Measurements from ENCODE around the gene AP2A1. TPM values are rescaled to one million over a fixed set of nuclear protein-coding genes. Genes with fewer than 3 reads are reported as not detected.

AP2A1 gene
- total and polyA plus RNA-seq, 9 of the 15 experiments (the other 6 are each of a cell fraction or from before 2014, with no cell fraction given), result 0.55 to 150 (median 31.9) TPM

GRCh38 chr19:49718991-49719390 is 47.8 kb upstream of the AP2A1 start:
- intact Hi-C loops (cut with micrococcal nuclease) (loop anchor here (10.0 kb wide), 1 partner anchor 156 kb away; the partner anchor contains the start of genes AKT1S1 and TBC1D17), in situ Hi-C loops (cut with MboI) (no loop called here)
- DNase-seq (ENCODE audit: extremely low read depth in 1 of 4, low spot score in 3 of 4) (no peak), ATAC-seq (no peak), FAIRE-seq (no peak)
- no peak overlapping the region for H3K4me2 ChIP-seq (ENCODE audit: insufficient read depth, low read length)
- WGBS (ENCODE audit: insufficient coverage, low coverage, missing lambda C conversion rate), result 81% methylated on average over 6 of the region's 6 CpGs
- TF ChIP-seq RFX1 (IDR thresholded peaks at IDR 0.05) (no peak), ZNF347 (CRISPR knock-in tag; IDR thresholded peaks at IDR 0.05; ENCODE audit: low read depth) (no peak), HDAC2 (IDR thresholded peaks at IDR 0.05) (no peak), KDM2B (CRISPR knock-in tag; IDR thresholded peaks at IDR 0.05) (no peak), ZNF696 (CRISPR knock-in tag; conservative IDR thresholded peaks at IDR 0.05) (no peak), ZNF280B (CRISPR knock-in tag; IDR thresholded peaks at IDR 0.05) (no peak), SRSF1 (IDR thresholded peaks at IDR 0.05; ENCODE audit: low read depth, low read length) (no peak), ZNF695 (CRISPR knock-in tag; IDR thresholded peaks at IDR 0.05) (no peak), RHOXF2B (CRISPR knock-in tag; conservative IDR thresholded peaks at IDR 0.05) (no peak)
- TF ChIP-seq, protein P1, sequence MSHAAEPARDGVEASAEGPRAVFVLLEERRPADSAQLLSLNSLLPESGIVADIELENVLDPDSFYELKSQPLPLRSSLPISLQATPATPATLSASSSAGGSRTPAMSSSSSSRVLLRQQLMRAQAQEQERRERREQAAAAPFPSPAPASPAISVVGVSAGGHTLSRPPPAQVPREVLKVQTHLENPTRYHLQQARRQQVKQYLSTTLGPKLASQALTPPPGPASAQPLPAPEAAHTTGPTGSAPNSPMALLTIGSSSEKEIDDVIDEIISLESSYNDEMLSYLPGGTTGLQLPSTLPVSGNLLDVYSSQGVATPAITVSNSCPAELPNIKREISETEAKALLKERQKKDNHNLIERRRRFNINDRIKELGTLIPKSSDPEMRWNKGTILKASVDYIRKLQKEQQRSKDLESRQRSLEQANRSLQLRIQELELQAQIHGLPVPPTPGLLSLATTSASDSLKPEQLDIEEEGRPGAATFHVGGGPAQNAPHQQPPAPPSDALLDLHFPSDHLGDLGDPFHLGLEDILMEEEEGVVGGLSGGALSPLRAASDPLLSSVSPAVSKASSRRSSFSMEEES (CRISPR knock-in tag; IDR thresholded peaks at IDR 0.05), result no peak
- CTCF ChIA-PET (ENCODE audit: low intra/inter-chr PET ratio), result no interaction called here
- no peaks in the 10 kb centered on the region for H3K9me1 ChIP-seq (ENCODE audit: control insufficient read depth, insufficient read depth, low read length)
- H3K36me3 ChIP-seq (ENCODE audit: control insufficient read depth, insufficient read depth, low read length), result peaks cover 2% of the 10 kb centered on the region; the same call in 1 of the 3 replicates
- H3K9ac ChIP-seq (ENCODE audit: insufficient read depth in 1 of 2, low read depth in 2 of 2, low read length in 2 of 2), result no peak overlapping the region
- H2AFZ ChIP-seq (ENCODE audit: low read depth, low read length), result no peak overlapping the region
- no peaks in the 10 kb centered on the region for H3K79me2 ChIP-seq (ENCODE audit: control insufficient read depth, insufficient read depth, low read length)
- H3K9me3 ChIP-seq (replicated peaks; ENCODE audit: control insufficient read depth, insufficient read depth, low read depth, low read length), result no peaks in the 10 kb centered on the region
- H3K4me1 ChIP-seq (replicated peaks in 1 of 2; ENCODE audit: control insufficient read depth in 2 of 2, insufficient read depth in 2 of 2, low read length in 2 of 2), result peaks cover 8 to 9% of the 10 kb centered on the region in 2 experiments; a peak in 4 of 5 replicates
- H3K4me3 ChIP-seq, result no peak overlapping the region
- no peaks in the 10 kb centered on the region for H3K27me3 ChIP-seq (ENCODE audit: control insufficient read depth in 2 of 2, insufficient read depth in 2 of 2, low read length in 2 of 2)
- BruUV-seq (replicated peaks), result TSS peak; percentile 71
- H4K20me1 ChIP-seq (replicated peaks; ENCODE audit: control insufficient read depth, insufficient read depth, low read length), result no peaks in the 10 kb centered on the region
- no peak overlapping the region for H3K27ac ChIP-seq (ENCODE audit: extremely low read depth, low read depth, low read length)
- POLR2A ChIA-PET, result no interaction called here
